HEK293 (cell line): ENCODE results near the gene MDM4.

Source experiments
- CTCF ChIA-PET: fragments of 350-600 bp; formaldehyde crosslinking; extraction: SDS; loops from one replicate; lab custom pipeline; 2021; ENCODE audit warnings: antibody characterized with exemption; lab: Yijun Ruan, JAX
- POLR2A ChIA-PET: fragments of 300-600 bp; formaldehyde crosslinking; extraction: SDS; loops from one replicate; lab custom pipeline; 2020; ENCODE audit warnings: antibody characterized with exemption, inconsistent platforms; lab: Yijun Ruan, JAX
- H3K27ac ChIP-seq: fragments of 200-500 bp; sonication (Bioruptor generic); 2 replicates; pipeline ENCODE4 v1.5.1; 2014; ENCODE audit warnings: low read depth, low read length, control low read depth, inconsistent platforms; ENCODE audit errors: extremely low read depth
- H3K36me3 ChIP-seq, 2 experiments: fragments of 200-500 bp in 1 of 2; sonication (Bioruptor generic) in 1 of 2; 1 replicate in 1 of 2; 2 replicates in 1 of 2; pipeline ENCODE4 v1.5.1; 2014 to 2017; ENCODE audit warnings: inconsistent platforms in 2 of 2, low read length in 2 of 2; ENCODE audit not compliant: control insufficient read depth in 2 of 2, insufficient read depth in 1 of 2
- H3K4me1 ChIP-seq: fragments of 200-500 bp; sonication (Bioruptor generic); 2 replicates; pipeline ENCODE4 v1.5.1; 2014; ENCODE audit warnings: mild to moderate bottlenecking, low read length, inconsistent platforms; ENCODE audit not compliant: control insufficient read depth, insufficient read depth
- H3K4me3 ChIP-seq: 2 replicates; pipeline ENCODE4 v1.5.1; 2011; ENCODE audit warnings: low read depth, mild to moderate bottlenecking, control low read depth, low read length, moderate library complexity
- H3K9me3 ChIP-seq: fragments of 200-500 bp; sonication (Bioruptor generic); 2 replicates; pipeline ENCODE4 v1.5.1; 2014; ENCODE audit warnings: low read depth, low read length, inconsistent platforms; ENCODE audit not compliant: control insufficient read depth, insufficient read depth
- FEZF1 ChIP-seq: fragments of 450-650 bp; formaldehyde crosslinking; IDR thresholded peaks from 2 replicates; pipeline ENCODE4 v1.5.1; 2016; ENCODE audit warnings: missing biosample characterization, missing genetic modification characterization
- IKZF3 ChIP-seq: fragments of 450-650 bp; IDR thresholded peaks from 2 replicates; pipeline ENCODE4 v1.5.0; 2018; ENCODE audit warnings: missing biosample characterization, mild to moderate bottlenecking, missing genetic modification characterization, moderate library complexity
- MYNN ChIP-seq: fragments of 450-650 bp; formaldehyde crosslinking; IDR thresholded peaks from 2 replicates; pipeline ENCODE4 v1.5.1; 2016; ENCODE audit warnings: missing biosample characterization, missing genetic modification characterization, borderline replicate concordance
- ZNF133 ChIP-seq: fragments of 450-650 bp; formaldehyde crosslinking; IDR thresholded peaks from 2 replicates; pipeline ENCODE4 v1.5.1; 2016; ENCODE audit warnings: missing biosample characterization, missing genetic modification characterization
- ZNF202 ChIP-seq: fragments of 450-650 bp; formaldehyde crosslinking; IDR thresholded peaks from 2 replicates; pipeline ENCODE4 v1.5.1; 2016; ENCODE audit warnings: missing biosample characterization, missing genetic modification characterization, borderline replicate concordance
- ZNF211 ChIP-seq: fragments of 450-650 bp; formaldehyde crosslinking; IDR thresholded peaks from 2 replicates; pipeline ENCODE4 v1.5.1; 2016; ENCODE audit warnings: low read depth, missing biosample characterization, missing genetic modification characterization
- ZNF24 ChIP-seq: fragments of 450-650 bp; formaldehyde crosslinking; IDR thresholded peaks from 2 replicates; pipeline ENCODE4 v1.5.1; 2016; ENCODE audit warnings: missing biosample characterization, missing genetic modification characterization
- ZNF521 ChIP-seq: fragments of 450-650 bp; formaldehyde crosslinking; IDR thresholded peaks from 2 replicates; pipeline ENCODE4 v1.5.1; 2017; ENCODE audit warnings: missing biosample characterization, mild to moderate bottlenecking, missing genetic modification characterization
- ZNF561 ChIP-seq: fragments of 450-650 bp; IDR thresholded peaks from 2 replicates; pipeline ENCODE4 v1.5.1; 2018; ENCODE audit warnings: missing biosample characterization, missing genetic modification characterization, borderline replicate concordance
- ZNF600 ChIP-seq: fragments of 450-650 bp; formaldehyde crosslinking; IDR thresholded peaks from 2 replicates; pipeline ENCODE4 v1.5.1; 2016; ENCODE audit warnings: missing biosample characterization, missing genetic modification characterization
- ZNF624 ChIP-seq: fragments of 450-650 bp; formaldehyde crosslinking; IDR thresholded peaks from 2 replicates; pipeline ENCODE4 v1.5.1; 2017; ENCODE audit warnings: missing biosample characterization, missing genetic modification characterization
- ZNF785 ChIP-seq: fragments of 450-650 bp; formaldehyde crosslinking; IDR thresholded peaks from 2 replicates; pipeline ENCODE4 v1.5.1; 2016; ENCODE audit warnings: missing biosample characterization, missing genetic modification characterization
- ZXDB ChIP-seq: fragments of 450-650 bp; formaldehyde crosslinking; IDR thresholded peaks from 2 replicates; pipeline ENCODE4 v1.5.1; 2016; ENCODE audit warnings: missing biosample characterization, missing genetic modification characterization
- TF ChIP-seq, protein P1 (sequence below): fragments of 450-650 bp; formaldehyde crosslinking; IDR thresholded peaks from 2 replicates; pipeline ENCODE4 v1.5.1; 2017; ENCODE audit warnings: missing biosample characterization, mild to moderate bottlenecking, missing genetic modification characterization, moderate library complexity
- TF ChIP-seq, protein P2 (sequence below): fragments of 450-650 bp; formaldehyde crosslinking; IDR thresholded peaks from 2 replicates; pipeline ENCODE4 v1.5.1; 2016; ENCODE audit warnings: missing biosample characterization, missing genetic modification characterization
- TF ChIP-seq, protein P3 (sequence below): fragments of 450-650 bp; IDR thresholded peaks from 2 replicates; pipeline ENCODE4 v1.5.1; 2018; ENCODE audit warnings: missing biosample characterization, missing genetic modification characterization
- TF ChIP-seq, protein P4 (sequence below): fragments of 450-650 bp; formaldehyde crosslinking; IDR thresholded peaks from 2 replicates; pipeline ENCODE4 v1.5.1; 2016; ENCODE audit warnings: missing biosample characterization, missing genetic modification characterization
- TF ChIP-seq, protein P5 (sequence below): fragments of 450-650 bp; formaldehyde crosslinking; conservative IDR thresholded peaks from 2 replicates; pipeline ENCODE4 v1.5.1; 2016; ENCODE audit warnings: low read depth, missing biosample characterization, missing genetic modification characterization
- TF ChIP-seq, protein P6 (sequence below): fragments of 450-650 bp; formaldehyde crosslinking; IDR thresholded peaks from 2 replicates; pipeline ENCODE4 v1.5.1; 2016; ENCODE audit warnings: missing biosample characterization, missing genetic modification characterization

MDM4 gene

DNA sequence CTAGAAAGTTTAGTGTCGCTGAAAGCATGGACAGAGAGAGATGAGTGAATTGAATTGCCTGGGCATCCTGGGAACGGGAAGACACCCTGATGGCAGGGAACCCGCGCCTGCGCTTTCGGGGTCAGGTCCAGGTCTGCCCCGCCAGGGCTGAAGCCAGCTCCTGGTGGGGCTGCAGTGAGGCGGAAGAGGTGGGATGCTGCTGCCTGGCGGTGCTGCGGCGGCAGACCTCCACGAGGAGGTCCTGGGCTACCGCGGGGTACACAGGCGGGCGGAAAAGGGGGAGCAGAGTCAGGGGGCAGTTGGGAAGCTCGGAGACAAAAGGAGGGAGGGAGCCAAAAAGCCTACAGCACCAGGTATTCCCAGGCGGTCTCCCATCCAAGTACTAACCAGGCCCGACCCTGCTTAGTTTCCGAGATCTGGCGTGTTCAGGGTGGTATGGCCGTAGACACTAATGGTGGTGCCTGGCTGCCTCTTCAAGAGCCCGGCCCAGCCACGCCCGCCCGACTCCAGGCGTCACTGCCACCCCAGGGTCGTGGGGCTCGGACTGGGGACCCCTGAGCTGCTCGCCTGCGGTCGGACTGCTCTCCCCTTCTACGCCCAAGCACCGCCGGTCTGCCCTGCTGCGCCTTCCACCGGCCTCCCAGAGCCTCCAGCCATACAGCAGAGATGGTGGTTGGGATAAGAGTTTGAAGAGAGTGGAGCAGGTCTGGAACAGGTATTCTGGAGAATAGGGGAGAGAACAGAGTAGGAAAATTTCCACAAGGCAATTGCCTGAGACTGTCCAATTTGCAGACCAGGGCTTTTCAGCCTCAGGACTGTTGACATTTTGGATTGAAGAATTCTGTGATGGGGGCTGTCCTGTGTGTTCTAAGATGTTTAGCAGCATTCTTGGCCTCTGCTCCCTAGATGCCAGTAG is 46.1 kb downstream of the MDM4 start (continued):
- TF ChIP-seq, protein P1, sequence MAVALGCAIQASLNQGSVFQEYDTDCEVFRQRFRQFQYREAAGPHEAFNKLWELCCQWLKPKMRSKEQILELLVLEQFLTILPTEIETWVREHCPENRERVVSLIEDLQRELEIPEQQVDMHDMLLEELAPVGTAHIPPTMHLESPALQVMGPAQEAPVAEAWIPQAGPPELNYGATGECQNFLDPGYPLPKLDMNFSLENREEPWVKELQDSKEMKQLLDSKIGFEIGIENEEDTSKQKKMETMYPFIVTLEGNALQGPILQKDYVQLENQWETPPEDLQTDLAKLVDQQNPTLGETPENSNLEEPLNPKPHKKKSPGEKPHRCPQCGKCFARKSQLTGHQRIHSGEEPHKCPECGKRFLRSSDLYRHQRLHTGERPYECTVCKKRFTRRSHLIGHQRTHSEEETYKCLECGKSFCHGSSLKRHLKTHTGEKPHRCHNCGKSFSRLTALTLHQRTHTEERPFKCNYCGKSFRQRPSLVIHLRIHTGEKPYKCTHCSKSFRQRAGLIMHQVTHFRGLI (tag by site-specific recombination): no peak
- no peak for TF ChIP-seq IKZF3 (tag by site-specific recombination)
- no peak for TF ChIP-seq ZNF561 (tag by site-specific recombination)
- TF ChIP-seq, protein P2, sequence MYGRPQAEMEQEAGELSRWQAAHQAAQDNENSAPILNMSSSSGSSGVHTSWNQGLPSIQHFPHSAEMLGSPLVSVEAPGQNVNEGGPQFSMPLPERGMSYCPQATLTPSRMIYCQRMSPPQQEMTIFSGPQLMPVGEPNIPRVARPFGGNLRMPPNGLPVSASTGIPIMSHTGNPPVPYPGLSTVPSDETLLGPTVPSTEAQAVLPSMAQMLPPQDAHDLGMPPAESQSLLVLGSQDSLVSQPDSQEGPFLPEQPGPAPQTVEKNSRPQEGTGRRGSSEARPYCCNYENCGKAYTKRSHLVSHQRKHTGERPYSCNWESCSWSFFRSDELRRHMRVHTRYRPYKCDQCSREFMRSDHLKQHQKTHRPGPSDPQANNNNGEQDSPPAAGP (tag by site-specific recombination): no peak
- TF ChIP-seq ZNF211: no peak
- no peak for TF ChIP-seq MYNN (tag by site-specific recombination)
- TF ChIP-seq, all 188 proteins: peak for 0

DNA sequence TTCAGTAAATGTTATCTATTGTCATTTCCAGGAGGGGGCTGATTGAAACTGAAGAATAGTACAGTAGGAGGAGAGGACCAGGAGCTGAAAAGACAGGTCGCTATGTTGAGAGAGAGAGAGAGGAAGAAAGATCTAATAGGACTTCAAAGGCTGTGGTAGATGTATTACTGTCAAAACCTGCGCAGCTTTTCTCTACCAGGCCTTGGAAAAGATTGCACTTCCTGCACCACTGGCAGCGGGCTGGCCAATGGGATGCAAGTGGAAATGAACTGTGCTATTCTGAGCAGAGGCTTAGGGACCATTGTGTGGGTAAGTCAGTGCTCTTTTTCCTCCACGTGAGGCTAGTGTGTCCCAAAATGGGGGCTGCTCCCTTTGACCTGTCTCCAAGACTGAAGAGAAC is 47.1 kb downstream of the MDM4 start:
- no peaks in the 10 kb centered on the region for H3K4me1 ChIP-seq
- no peak overlapping the region for H3K27ac ChIP-seq
- ChIA-PET CTCF (interaction anchor here (0.6 to 19.5 kb wide), 5 partner anchors 119 to 243 kb away, joined by 3 to 401 read pairs (median 7); no protein-coding TSS in a partner anchor), POLR2A (no interaction called here)
- no peak overlapping the region for H3K4me3 ChIP-seq
- H3K9me3 ChIP-seq: no peaks in the 10 kb centered on the region
- H3K36me3 ChIP-seq: peaks cover 6 to 14% of the 10 kb centered on the region in 2 experiments; a peak in 2 of 3 replicates
- no peak for TF ChIP-seq ZNF600
- TF ChIP-seq ZNF624 (tag by site-specific recombination): no peak
- no peak for TF ChIP-seq FEZF1 (tag by site-specific recombination)
- no peak for TF ChIP-seq IKZF3 (tag by site-specific recombination)
- TF ChIP-seq, protein P3, sequence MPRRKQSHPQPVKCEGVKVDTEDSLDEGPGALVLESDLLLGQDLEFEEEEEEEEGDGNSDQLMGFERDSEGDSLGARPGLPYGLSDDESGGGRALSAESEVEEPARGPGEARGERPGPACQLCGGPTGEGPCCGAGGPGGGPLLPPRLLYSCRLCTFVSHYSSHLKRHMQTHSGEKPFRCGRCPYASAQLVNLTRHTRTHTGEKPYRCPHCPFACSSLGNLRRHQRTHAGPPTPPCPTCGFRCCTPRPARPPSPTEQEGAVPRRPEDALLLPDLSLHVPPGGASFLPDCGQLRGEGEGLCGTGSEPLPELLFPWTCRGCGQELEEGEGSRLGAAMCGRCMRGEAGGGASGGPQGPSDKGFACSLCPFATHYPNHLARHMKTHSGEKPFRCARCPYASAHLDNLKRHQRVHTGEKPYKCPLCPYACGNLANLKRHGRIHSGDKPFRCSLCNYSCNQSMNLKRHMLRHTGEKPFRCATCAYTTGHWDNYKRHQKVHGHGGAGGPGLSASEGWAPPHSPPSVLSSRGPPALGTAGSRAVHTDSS (tag by site-specific recombination): no peak
- TF ChIP-seq, protein P4, sequence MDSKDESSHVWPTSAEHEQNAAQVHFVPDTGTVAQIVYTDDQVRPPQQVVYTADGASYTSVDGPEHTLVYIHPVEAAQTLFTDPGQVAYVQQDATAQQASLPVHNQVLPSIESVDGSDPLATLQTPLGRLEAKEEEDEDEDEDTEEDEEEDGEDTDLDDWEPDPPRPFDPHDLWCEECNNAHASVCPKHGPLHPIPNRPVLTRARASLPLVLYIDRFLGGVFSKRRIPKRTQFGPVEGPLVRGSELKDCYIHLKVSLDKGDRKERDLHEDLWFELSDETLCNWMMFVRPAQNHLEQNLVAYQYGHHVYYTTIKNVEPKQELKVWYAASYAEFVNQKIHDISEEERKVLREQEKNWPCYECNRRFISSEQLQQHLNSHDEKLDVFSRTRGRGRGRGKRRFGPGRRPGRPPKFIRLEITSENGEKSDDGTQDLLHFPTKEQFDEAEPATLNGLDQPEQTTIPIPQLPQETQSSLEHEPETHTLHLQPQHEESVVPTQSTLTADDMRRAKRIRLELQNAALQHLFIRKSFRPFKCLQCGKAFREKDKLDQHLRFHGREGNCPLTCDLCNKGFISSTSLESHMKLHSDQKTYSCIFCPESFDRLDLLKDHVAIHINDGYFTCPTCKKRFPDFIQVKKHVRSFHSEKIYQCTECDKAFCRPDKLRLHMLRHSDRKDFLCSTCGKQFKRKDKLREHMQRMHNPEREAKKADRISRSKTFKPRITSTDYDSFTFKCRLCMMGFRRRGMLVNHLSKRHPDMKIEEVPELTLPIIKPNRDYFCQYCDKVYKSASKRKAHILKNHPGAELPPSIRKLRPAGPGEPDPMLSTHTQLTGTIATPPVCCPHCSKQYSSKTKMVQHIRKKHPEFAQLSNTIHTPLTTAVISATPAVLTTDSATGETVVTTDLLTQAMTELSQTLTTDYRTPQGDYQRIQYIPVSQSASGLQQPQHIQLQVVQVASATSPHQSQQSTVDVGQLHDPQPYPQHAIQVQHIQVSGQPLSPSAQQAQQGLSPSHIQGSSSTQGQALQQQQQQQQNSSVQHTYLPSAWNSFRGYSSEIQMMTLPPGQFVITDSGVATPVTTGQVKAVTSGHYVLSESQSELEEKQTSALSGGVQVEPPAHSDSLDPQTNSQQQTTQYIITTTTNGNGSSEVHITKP (tag by site-specific recombination): no peak
- TF ChIP-seq, protein P5, sequence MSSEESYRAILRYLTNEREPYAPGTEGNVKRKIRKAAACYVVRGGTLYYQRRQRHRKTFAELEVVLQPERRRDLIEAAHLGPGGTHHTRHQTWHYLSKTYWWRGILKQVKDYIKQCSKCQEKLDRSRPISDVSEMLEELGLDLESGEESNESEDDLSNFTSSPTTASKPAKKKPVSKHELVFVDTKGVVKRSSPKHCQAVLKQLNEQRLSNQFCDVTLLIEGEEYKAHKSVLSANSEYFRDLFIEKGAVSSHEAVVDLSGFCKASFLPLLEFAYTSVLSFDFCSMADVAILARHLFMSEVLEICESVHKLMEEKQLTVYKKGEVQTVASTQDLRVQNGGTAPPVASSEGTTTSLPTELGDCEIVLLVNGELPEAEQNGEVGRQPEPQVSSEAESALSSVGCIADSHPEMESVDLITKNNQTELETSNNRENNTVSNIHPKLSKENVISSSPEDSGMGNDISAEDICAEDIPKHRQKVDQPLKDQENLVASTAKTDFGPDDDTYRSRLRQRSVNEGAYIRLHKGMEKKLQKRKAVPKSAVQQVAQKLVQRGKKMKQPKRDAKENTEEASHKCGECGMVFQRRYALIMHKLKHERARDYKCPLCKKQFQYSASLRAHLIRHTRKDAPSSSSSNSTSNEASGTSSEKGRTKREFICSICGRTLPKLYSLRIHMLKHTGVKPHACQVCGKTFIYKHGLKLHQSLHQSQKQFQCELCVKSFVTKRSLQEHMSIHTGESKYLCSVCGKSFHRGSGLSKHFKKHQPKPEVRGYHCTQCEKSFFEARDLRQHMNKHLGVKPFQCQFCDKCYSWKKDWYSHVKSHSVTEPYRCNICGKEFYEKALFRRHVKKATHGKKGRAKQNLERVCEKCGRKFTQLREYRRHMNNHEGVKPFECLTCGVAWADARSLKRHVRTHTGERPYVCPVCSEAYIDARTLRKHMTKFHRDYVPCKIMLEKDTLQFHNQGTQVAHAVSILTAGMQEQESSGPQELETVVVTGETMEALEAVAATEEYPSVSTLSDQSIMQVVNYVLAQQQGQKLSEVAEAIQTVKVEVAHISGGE (tag by site-specific recombination): no peak
- TF ChIP-seq ZNF785 (tag by site-specific recombination): no peak
- no peak for TF ChIP-seq ZXDB (tag by site-specific recombination)
- TF ChIP-seq, protein P1 (tag by site-specific recombination): no peak
- TF ChIP-seq ZNF202 (tag by site-specific recombination): no peak
- TF ChIP-seq ZNF521 (tag by site-specific recombination): no peak
- TF ChIP-seq, protein P6, sequence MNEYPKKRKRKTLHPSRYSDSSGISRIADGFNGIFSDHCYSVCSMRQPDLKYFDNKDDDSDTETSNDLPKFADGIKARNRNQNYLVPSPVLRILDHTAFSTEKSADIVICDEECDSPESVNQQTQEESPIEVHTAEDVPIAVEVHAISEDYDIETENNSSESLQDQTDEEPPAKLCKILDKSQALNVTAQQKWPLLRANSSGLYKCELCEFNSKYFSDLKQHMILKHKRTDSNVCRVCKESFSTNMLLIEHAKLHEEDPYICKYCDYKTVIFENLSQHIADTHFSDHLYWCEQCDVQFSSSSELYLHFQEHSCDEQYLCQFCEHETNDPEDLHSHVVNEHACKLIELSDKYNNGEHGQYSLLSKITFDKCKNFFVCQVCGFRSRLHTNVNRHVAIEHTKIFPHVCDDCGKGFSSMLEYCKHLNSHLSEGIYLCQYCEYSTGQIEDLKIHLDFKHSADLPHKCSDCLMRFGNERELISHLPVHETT: no peak
- TF ChIP-seq ZNF24 (tag by site-specific recombination): no peak
- TF ChIP-seq ZNF133 (tag by site-specific recombination): no peak
